ENCODE measurements around the gene LMTK3. TPM values are rescaled to one million over a fixed set of nuclear protein-coding genes. Genes with fewer than 3 reads are reported as not detected.

Gene LMTK3
- total and polyA plus RNA-seq, 7 donors = 0.14 to 1.7 (median 0.65) TPM; not detected in 3

GRCh38 chr19:48480558-48481500, 30.8 kb downstream of the LMTK3 start:
- peaks cover 6 to 38% (median 20%) of the 10 kb centered on the region in 4 donors for H3K36me3 ChIP-seq
- intact Hi-C loops (cut with DNase I) = no loop called here
- peaks cover 0 to 25% (median 11%) of the 10 kb centered on the region in 4 donors for H3K4me1 ChIP-seq
- 13 to 19% methylated on average over 52 of the region's 52 CpGs for WGBS, 2 donors
- no peaks in the 10 kb centered on the region for H3K9me3 ChIP-seq
- no peak for DNase-seq
- H3K27me3 ChIP-seq = no peaks in the 10 kb centered on the region
- TF ChIP-seq CTCF (IDR thresholded peaks at IDR 0.05) = no peak
- no peak for TF ChIP-seq EP300 (IDR thresholded peaks at IDR 0.05)
- TF ChIP-seq POLR2A (IDR thresholded peaks at IDR 0.05) = no peak
- TF ChIP-seq POLR2AphosphoS5 (IDR thresholded peaks at IDR 0.05) = peak; percentile 9 to 71 (median 40)
- peak overlapping the region; percentile 50 to 62 (median 54) for H3K4me3 ChIP-seq
- peak overlapping the region; percentile 86 to 93 (median 90) for H3K27ac ChIP-seq

- Histone ChIP-seq H3K27ac (peak overlapping the region; percentile 86 to 93 (median 90)), H3K4me1 (peaks cover 0 to 25% (median 11%) of the 10 kb centered on the region in 4 donors), H3K4me3 (peak overlapping the region; percentile 50 to 62 (median 54)), H3K27me3 (no peaks in the 10 kb centered on the region), H3K36me3 (peaks cover 13 to 45% (median 27%) of the 10 kb centered on the region in 4 donors), H3K9me3 (no peaks in the 10 kb centered on the region)
- 18 to 25% methylated on average over 32 of the region's 32 CpGs for WGBS, 2 donors
- intact Hi-C loops (cut with DNase I) = no loop called here
- peak; percentile 89 for DNase-seq
- peak in 3 of 4 donors; percentile 53 to 64 (median 53) for TF ChIP-seq POLR2AphosphoS5 (IDR thresholded peaks at IDR 0.05)
- no peak for TF ChIP-seq POLR2A (IDR thresholded peaks at IDR 0.05)
- no peak for TF ChIP-seq EP300 (IDR thresholded peaks at IDR 0.05)
- no peak for TF ChIP-seq CTCF (IDR thresholded peaks at IDR 0.05)
Observed at GRCh38 chr19:48480183-48480557, 31.5 kb downstream of the LMTK3 start.

GRCh38 chr19:48479686-48480085, 31.9 kb downstream of the LMTK3 start:
- Histone ChIP-seq H3K9me3 (no peaks in the 10 kb centered on the region), H3K27ac (peak overlapping the region; percentile 86 to 93 (median 90)), H3K4me1 (peaks cover 0 to 25% (median 11%) of the 10 kb centered on the region in 4 donors), H3K27me3 (no peaks in the 10 kb centered on the region), H3K36me3 (peaks cover 18 to 50% (median 31%) of the 10 kb centered on the region in 4 donors), H3K4me3 (no peak overlapping the region)
- TF ChIP-seq POLR2A (IDR thresholded peaks at IDR 0.05) (no peak), CTCF (IDR thresholded peaks at IDR 0.05) (no peak), POLR2AphosphoS5 (IDR thresholded peaks at IDR 0.05) (no peak), EP300 (IDR thresholded peaks at IDR 0.05) (no peak)
- WGBS, 2 donors = 77 to 85% methylated on average over 7 of the region's 7 CpGs
- intact Hi-C loops (cut with DNase I) = no loop called here
- DNase-seq = no peak

GRCh38 chr19:48478339-48479256, 33.0 kb downstream of the LMTK3 start:
- intact Hi-C loops (cut with DNase I) = no loop called here
- WGBS, 2 donors = 89 to 91% methylated on average over 29 of the region's 29 CpGs
- H3K27ac ChIP-seq = peak overlapping the region in 1 of 4 donors; percentile 23

More at GRCh38 chr19:48478339-48479256, 33.0 kb downstream of the LMTK3 start:
- Histone ChIP-seq H3K9me3 (no peaks in the 10 kb centered on the region), H3K36me3 (peaks cover 28 to 61% (median 41%) of the 10 kb centered on the region in 4 donors), H3K4me3 (no peak overlapping the region), H3K4me1 (peaks cover 0 to 25% (median 11%) of the 10 kb centered on the region in 4 donors), H3K27me3 (no peaks in the 10 kb centered on the region)
- TF ChIP-seq POLR2A (IDR thresholded peaks at IDR 0.05) (no peak), CTCF (IDR thresholded peaks at IDR 0.05) (no peak), POLR2AphosphoS5 (IDR thresholded peaks at IDR 0.05) (no peak), EP300 (IDR thresholded peaks at IDR 0.05) (no peak)
- no peak for DNase-seq
